Measurements from ENCODE around the gene TRAPPC2B. TPM values are rescaled to one million over a fixed set of nuclear protein-coding genes. Genes with fewer than 3 reads are reported as not detected.

Gene TRAPPC2B
- total and polyA plus RNA-seq, 4 donors: 2.8 to 6.1 (median 3.6) TPM

DNA sequence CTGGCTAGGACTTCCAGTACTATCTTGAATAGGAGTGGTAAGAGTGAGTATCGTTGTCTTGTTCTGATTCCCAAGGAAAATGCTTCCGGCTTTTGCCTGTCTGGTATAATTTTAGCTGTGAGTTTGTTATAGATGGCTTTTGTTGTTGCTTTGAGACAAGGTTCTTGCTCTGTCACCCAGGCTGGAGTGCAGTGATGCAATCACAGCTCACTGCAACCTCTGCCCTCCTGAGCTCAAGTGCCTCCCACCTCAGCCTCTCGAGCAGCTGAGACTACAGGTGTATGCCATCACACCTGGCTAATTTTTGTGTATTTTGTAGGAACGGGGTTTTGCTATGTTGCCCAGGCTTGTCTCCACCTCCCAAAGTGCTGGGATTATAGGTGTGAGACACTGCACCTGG lies 49.2 kb upstream of the TRAPPC2B start:
- Histone ChIP-seq H3K27me3 (ENCODE audit: control insufficient read depth in 4 of 4, insufficient read depth in 4 of 4, low read length in 3 of 4) (no peaks in the 10 kb centered on the region), H3K4me3 (ENCODE audit: low read depth in 1 of 3, low read length in 3 of 3) (no peak overlapping the region), H3K9ac (ENCODE audit: low read depth in 1 of 2, low read length in 2 of 2) (no peak overlapping the region), H3K36me3 (ENCODE audit: control insufficient read depth in 4 of 4, insufficient read depth in 3 of 4, low read depth in 1 of 4, low read length in 3 of 4) (no peaks in the 10 kb centered on the region), H3K4me1 (ENCODE audit: control insufficient read depth in 4 of 4, insufficient read depth in 4 of 4, low read length in 3 of 4) (no peaks in the 10 kb centered on the region), H3K27ac (ENCODE audit: low read depth in 1 of 2, low read length in 2 of 2) (no peak overlapping the region), H3K9me3 (ENCODE audit: control insufficient read depth in 4 of 4, low read length in 3 of 4) (peaks cover 0 to 11% (median 10%) of the 10 kb centered on the region in 4 donors)
- DNase-seq (ENCODE audit: low spot score): no peak
- TF ChIP-seq GABPA (IDR thresholded peaks at IDR 0.05 in 1 of 2, conservative IDR thresholded peaks at IDR 0.05 in 1 of 2): no peak
- TF ChIP-seq RAD21 (IDR thresholded peaks at IDR 0.05): no peak
- no peak for TF ChIP-seq HNF4G (IDR thresholded peaks at IDR 0.05)
- TF ChIP-seq SP1 (IDR thresholded peaks at IDR 0.05): no peak
- TF ChIP-seq RXRA (IDR thresholded peaks at IDR 0.05): no peak
- TF ChIP-seq, protein P1, sequence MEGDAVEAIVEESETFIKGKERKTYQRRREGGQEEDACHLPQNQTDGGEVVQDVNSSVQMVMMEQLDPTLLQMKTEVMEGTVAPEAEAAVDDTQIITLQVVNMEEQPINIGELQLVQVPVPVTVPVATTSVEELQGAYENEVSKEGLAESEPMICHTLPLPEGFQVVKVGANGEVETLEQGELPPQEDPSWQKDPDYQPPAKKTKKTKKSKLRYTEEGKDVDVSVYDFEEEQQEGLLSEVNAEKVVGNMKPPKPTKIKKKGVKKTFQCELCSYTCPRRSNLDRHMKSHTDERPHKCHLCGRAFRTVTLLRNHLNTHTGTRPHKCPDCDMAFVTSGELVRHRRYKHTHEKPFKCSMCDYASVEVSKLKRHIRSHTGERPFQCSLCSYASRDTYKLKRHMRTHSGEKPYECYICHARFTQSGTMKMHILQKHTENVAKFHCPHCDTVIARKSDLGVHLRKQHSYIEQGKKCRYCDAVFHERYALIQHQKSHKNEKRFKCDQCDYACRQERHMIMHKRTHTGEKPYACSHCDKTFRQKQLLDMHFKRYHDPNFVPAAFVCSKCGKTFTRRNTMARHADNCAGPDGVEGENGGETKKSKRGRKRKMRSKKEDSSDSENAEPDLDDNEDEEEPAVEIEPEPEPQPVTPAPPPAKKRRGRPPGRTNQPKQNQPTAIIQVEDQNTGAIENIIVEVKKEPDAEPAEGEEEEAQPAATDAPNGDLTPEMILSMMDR (IDR thresholded peaks at IDR 0.05; ENCODE audit: low read depth, low read length, missing input control): no peak
- no peak for TF ChIP-seq FOXA2 (IDR thresholded peaks at IDR 0.05)
- TF ChIP-seq FOXA1 (IDR thresholded peaks at IDR 0.05): no peak
- no peak for TF ChIP-seq NR2F2 (IDR thresholded peaks at IDR 0.05)
- TF ChIP-seq, protein P2, sequence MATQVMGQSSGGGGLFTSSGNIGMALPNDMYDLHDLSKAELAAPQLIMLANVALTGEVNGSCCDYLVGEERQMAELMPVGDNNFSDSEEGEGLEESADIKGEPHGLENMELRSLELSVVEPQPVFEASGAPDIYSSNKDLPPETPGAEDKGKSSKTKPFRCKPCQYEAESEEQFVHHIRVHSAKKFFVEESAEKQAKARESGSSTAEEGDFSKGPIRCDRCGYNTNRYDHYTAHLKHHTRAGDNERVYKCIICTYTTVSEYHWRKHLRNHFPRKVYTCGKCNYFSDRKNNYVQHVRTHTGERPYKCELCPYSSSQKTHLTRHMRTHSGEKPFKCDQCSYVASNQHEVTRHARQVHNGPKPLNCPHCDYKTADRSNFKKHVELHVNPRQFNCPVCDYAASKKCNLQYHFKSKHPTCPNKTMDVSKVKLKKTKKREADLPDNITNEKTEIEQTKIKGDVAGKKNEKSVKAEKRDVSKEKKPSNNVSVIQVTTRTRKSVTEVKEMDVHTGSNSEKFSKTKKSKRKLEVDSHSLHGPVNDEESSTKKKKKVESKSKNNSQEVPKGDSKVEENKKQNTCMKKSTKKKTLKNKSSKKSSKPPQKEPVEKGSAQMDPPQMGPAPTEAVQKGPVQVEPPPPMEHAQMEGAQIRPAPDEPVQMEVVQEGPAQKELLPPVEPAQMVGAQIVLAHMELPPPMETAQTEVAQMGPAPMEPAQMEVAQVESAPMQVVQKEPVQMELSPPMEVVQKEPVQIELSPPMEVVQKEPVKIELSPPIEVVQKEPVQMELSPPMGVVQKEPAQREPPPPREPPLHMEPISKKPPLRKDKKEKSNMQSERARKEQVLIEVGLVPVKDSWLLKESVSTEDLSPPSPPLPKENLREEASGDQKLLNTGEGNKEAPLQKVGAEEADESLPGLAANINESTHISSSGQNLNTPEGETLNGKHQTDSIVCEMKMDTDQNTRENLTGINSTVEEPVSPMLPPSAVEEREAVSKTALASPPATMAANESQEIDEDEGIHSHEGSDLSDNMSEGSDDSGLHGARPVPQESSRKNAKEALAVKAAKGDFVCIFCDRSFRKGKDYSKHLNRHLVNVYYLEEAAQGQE (IDR thresholded peaks at IDR 0.05): no peak
- TF ChIP-seq, protein P3, sequence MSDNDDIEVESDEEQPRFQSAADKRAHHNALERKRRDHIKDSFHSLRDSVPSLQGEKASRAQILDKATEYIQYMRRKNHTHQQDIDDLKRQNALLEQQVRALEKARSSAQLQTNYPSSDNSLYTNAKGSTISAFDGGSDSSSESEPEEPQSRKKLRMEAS (IDR thresholded peaks at IDR 0.05): no peak
- no peak for TF ChIP-seq ATF3 (IDR thresholded peaks at IDR 0.05)
- WGBS: 51% methylated on average over 4 of the region's 4 CpGs

DNA sequence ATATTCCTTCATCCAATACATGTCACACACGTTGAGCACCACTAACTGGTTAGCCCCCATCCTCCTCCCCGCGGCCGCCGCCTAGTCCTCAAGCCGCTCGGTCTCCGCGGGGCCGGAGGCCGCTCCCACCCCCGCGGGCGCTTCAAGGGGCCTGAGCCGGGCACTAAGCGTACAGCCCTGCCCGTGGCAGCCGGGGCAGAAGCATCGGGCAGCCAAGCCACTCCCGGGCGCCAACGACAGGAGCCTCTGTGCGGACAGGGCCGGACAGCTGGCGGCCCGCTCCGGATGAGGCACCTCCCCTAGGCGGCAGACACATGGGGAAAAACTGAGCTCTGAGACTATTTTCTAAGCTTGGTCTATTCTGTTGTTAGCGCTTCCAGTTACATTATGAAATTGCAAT lies 45.8 kb upstream of the TRAPPC2B start:
- TF ChIP-seq HNF4G (IDR thresholded peaks at IDR 0.05): no peak
- no peak for TF ChIP-seq JUND (IDR thresholded peaks at IDR 0.05)
- no peak for TF ChIP-seq RXRA (IDR thresholded peaks at IDR 0.05)
- no peak for TF ChIP-seq ZBTB33 (IDR thresholded peaks at IDR 0.05)
- no peak for TF ChIP-seq YY1 (IDR thresholded peaks at IDR 0.05)
- TF ChIP-seq SP1 (IDR thresholded peaks at IDR 0.05): no peak
- no peak for TF ChIP-seq TAF1 (conservative IDR thresholded peaks at IDR 0.05)
- TF ChIP-seq, protein P2 (IDR thresholded peaks at IDR 0.05): no peak
- TF ChIP-seq FOXA1 (IDR thresholded peaks at IDR 0.05): no peak
- no peak for TF ChIP-seq EGR1 (IDR thresholded peaks at IDR 0.05; ENCODE audit: low read depth in 2 of 2)
- TF ChIP-seq RAD21 (IDR thresholded peaks at IDR 0.05): no peak
- no peak for DNase-seq (ENCODE audit: low spot score)
- H3K27me3 ChIP-seq (ENCODE audit: control insufficient read depth in 4 of 4, insufficient read depth in 4 of 4, low read length in 3 of 4): no peaks in the 10 kb centered on the region
- no peak overlapping the region for H3K27ac ChIP-seq (ENCODE audit: low read depth in 1 of 2, low read length in 2 of 2)
- 16% methylated on average over 29 of the region's 29 CpGs for WGBS
- no peak overlapping the region for H3K9ac ChIP-seq (ENCODE audit: low read depth in 1 of 2, low read length in 2 of 2)
- no peaks in the 10 kb centered on the region for H3K36me3 ChIP-seq (ENCODE audit: control insufficient read depth in 4 of 4, insufficient read depth in 3 of 4, low read depth in 1 of 4, low read length in 3 of 4)
- peaks cover 0 to 11% (median 10%) of the 10 kb centered on the region in 4 donors for H3K9me3 ChIP-seq (ENCODE audit: control insufficient read depth in 4 of 4, low read length in 3 of 4)
- H3K4me3 ChIP-seq (ENCODE audit: low read depth in 1 of 3, low read length in 3 of 3): no peak overlapping the region
- H3K4me1 ChIP-seq (ENCODE audit: control insufficient read depth in 4 of 4, insufficient read depth in 4 of 4, low read length in 3 of 4): peaks cover 2 to 18% (median 13%) of the 10 kb centered on the region in 4 donors

Data from liver (tissue), 9 donors.